HepG2 (cell line): ENCODE measurements around the gene PTPRE. TPM values are rescaled to one million over a fixed set of nuclear protein-coding genes. Genes with fewer than 3 reads are reported as not detected.

Experiments used
- ATAC-seq: fragments of 200-7000 bp; cut with Tn5 transposase; 3 replicates; pipeline ENCODE4 v1.9.1; 2020; ENCODE audit warnings: mild to moderate bottlenecking, moderate library complexity
- BruUV-seq: library from RNA; stranded (reverse); fragments of 400-500 nt; replicated peaks from 2 replicates; lab custom pipeline; 2021; lab: Mats Ljungman, UMichigan
- CTCF ChIA-PET: fragments of 300-600 bp; formaldehyde crosslinking; extraction: SDS; loops from one replicate; lab custom pipeline; 2021; ENCODE audit warnings: low total read pairs, inconsistent platforms, low intra/inter-chr PET ratio; lab: Yijun Ruan, JAX
- POLR2A ChIA-PET: fragments of 350-600 bp; sonication (Branson Sonifier 250); formaldehyde crosslinking; loops from one replicate; lab custom pipeline; 2020; ENCODE audit warnings: antibody characterized with exemption, inconsistent platforms; lab: Yijun Ruan, JAX
- DNase-seq: peaks from one replicate; pipeline ENCODE4 v3.0.0-alpha.2; 2015; ENCODE audit warnings: low spot score
- FAIRE-seq: peaks from 3 replicates; lab custom pipeline; 2011; peaks lifted over from hg19 to GRCh38; lab: Jason Lieb, UNC
- H2AFZ ChIP-seq: one replicate; pipeline ENCODE4 v1.6.1; 2011; ENCODE audit warnings: low read length, inconsistent platforms
- H3K27ac ChIP-seq: fragments of 300-600 bp; 3 replicates; pipeline ENCODE4 v1.8.0; 2011; ENCODE audit warnings: mixed run types, mild to moderate bottlenecking, mixed read lengths, low read length, inconsistent platforms; ENCODE audit not compliant: insufficient read depth; ENCODE audit errors: extremely low read length
- H3K27me3 ChIP-seq, 2 experiments: fragments of 200-600 bp in 1 of 2; 2 replicates in 1 of 2; 3 replicates in 1 of 2; pipeline versions ENCODE4 v1.6.0 to v1.8.0; 2011; ENCODE audit warnings: low read length in 2 of 2, mild to moderate bottlenecking in 2 of 2, moderate library complexity in 2 of 2, inconsistent platforms in 1 of 2; ENCODE audit not compliant: insufficient read depth in 2 of 2, control insufficient read depth in 1 of 2
- H3K36me3 ChIP-seq, 2 experiments: fragments of 200-600 bp in 1 of 2; replicated peaks in 1 of 2; 2 replicates in 1 of 2; 3 replicates in 1 of 2; pipeline versions ENCODE4 v1.5.1 to v1.8.0; 2011; ENCODE audit warnings: low read length in 2 of 2, inconsistent platforms in 1 of 2; ENCODE audit not compliant: insufficient read depth in 2 of 2, control insufficient read depth in 1 of 2
- H3K4me1 ChIP-seq: 2 replicates; pipeline ENCODE4 v1.5.1; 2012; ENCODE audit warnings: low read length, inconsistent platforms; ENCODE audit not compliant: insufficient read depth
- H3K4me2 ChIP-seq: 2 replicates; pipeline ENCODE4 v1.6.0; 2011; ENCODE audit warnings: low read depth, low read length, inconsistent platforms
- H3K4me3 ChIP-seq, 3 experiments: fragments of 200-600 bp in 1 of 3; sonication (generic), shearing (Covaris generic) in 1 of 3; replicated peaks in 1 of 3; 2 replicates each; pipeline ENCODE4 v1.5.1; 2011 to 2016; ENCODE audit warnings: low read length in 3 of 3, inconsistent platforms in 2 of 3, low read depth in 2 of 3, mild to moderate bottlenecking in 2 of 3, control low read depth in 1 of 3, mixed read lengths in 1 of 3; ENCODE audit not compliant: insufficient read depth in 1 of 3
- H3K79me2 ChIP-seq: one replicate; pipeline ENCODE4 v1.6.1; 2011; ENCODE audit warnings: low read length, inconsistent platforms; ENCODE audit not compliant: insufficient read depth
- H3K9ac ChIP-seq: 2 replicates; pipeline ENCODE4 v1.6.0; 2011; ENCODE audit warnings: mild to moderate bottlenecking, low read depth, low read length, inconsistent platforms; ENCODE audit not compliant: insufficient read depth
- H3K9me3 ChIP-seq: 2 replicates; pipeline ENCODE4 v1.5.1; 2012; ENCODE audit warnings: mild to moderate bottlenecking, low read length
- H4K20me1 ChIP-seq: 2 replicates; pipeline ENCODE4 v1.6.0; 2011; ENCODE audit warnings: inconsistent platforms, mild to moderate bottlenecking, low read length, moderate library complexity; ENCODE audit not compliant: insufficient read depth
- ARNT ChIP-seq: fragments of 450-650 bp; IDR thresholded peaks from 2 replicates; pipeline ENCODE4 v1.6.1; 2017
- ATF3 ChIP-seq: sonication (generic); formaldehyde crosslinking; IDR thresholded peaks from 2 replicates; pipeline ENCODE4 v1.4.0; 2020; ENCODE audit warnings: missing genetic modification reagents
- DBP ChIP-seq: sonication (generic); formaldehyde crosslinking; IDR thresholded peaks from 2 replicates; pipeline ENCODE4 v1.4.0; 2020; ENCODE audit warnings: missing genetic modification reagents; ENCODE audit errors: not compliant biosample characterization
- HINFP ChIP-seq: sonication (generic); formaldehyde crosslinking; IDR thresholded peaks from 2 replicates; pipeline ENCODE4 v1.4.0; 2020; ENCODE audit warnings: low read depth, mild to moderate bottlenecking, missing genetic modification reagents
- MAFK ChIP-seq, 2 experiments: IDR thresholded peaks in 1 of 2; conservative IDR thresholded peaks in 1 of 2; 2 replicates each; pipeline ENCODE4 v1.6.1; 2011; ENCODE audit warnings: improper control_type of control experiment in 2 of 2, low read length in 2 of 2
- NCOA1 ChIP-seq: sonication (generic); formaldehyde crosslinking; IDR thresholded peaks from 2 replicates; pipeline ENCODE4 v1.9.0; 2021; ENCODE audit warnings: missing genetic modification reagents
- RBFOX2 ChIP-seq: fragments of 200-400 bp; formaldehyde crosslinking; IDR thresholded peaks from 2 replicates; pipeline ENCODE4 v1.6.1; 2017; ENCODE audit warnings: low read depth, mild to moderate bottlenecking, low read length
- ZBTB21 ChIP-seq: sonication (generic); formaldehyde crosslinking; IDR thresholded peaks from 2 replicates; pipeline ENCODE4 v1.4.0; 2020; ENCODE audit warnings: missing genetic modification reagents
- ZBTB26 ChIP-seq: IDR thresholded peaks from 2 replicates; pipeline ENCODE4 v1.6.1; 2016; ENCODE audit warnings: missing compliant biosample characterization, missing genetic modification reagents, borderline replicate concordance
- ZNF10 ChIP-seq: sonication (generic); formaldehyde crosslinking; IDR thresholded peaks from 2 replicates; pipeline ENCODE4 v1.4.0; 2020; ENCODE audit warnings: mild to moderate bottlenecking, low read depth, missing genetic modification reagents, borderline replicate concordance
- ZNF232 ChIP-seq: sonication (generic); formaldehyde crosslinking; IDR thresholded peaks from 2 replicates; pipeline ENCODE4 v1.4.0; 2020; ENCODE audit warnings: missing genetic modification reagents, borderline replicate concordance
- ZNF317 ChIP-seq: sonication (generic); formaldehyde crosslinking; IDR thresholded peaks from 2 replicates; pipeline ENCODE4 v1.5.0; 2020; ENCODE audit warnings: mild to moderate bottlenecking, missing genetic modification reagents
- ZNF468 ChIP-seq: sonication (generic); formaldehyde crosslinking; IDR thresholded peaks from 2 replicates; pipeline ENCODE4 v1.8.0; 2022; ENCODE audit warnings: mild to moderate bottlenecking, moderate library complexity, missing genetic modification reagents
- ZNF710 ChIP-seq: sonication (generic); formaldehyde crosslinking; IDR thresholded peaks from 2 replicates; pipeline ENCODE4 v1.5.0; 2020; ENCODE audit warnings: mild to moderate bottlenecking, missing genetic modification reagents, borderline replicate concordance
- ZUFSP ChIP-seq: sonication (generic); formaldehyde crosslinking; IDR thresholded peaks from 2 replicates; pipeline ENCODE4 v1.9.0; 2021; ENCODE audit warnings: missing genetic modification reagents, mild to moderate bottlenecking, borderline replicate concordance
- WGBS: methylation state at CpG from one replicate; pipeline ENCODE4 v1.1.6; 2017; ENCODE audit warnings: low lambda C conversion rate; 5-methylcytosine and 5-hydroxymethylcytosine counted together
- in situ Hi-C: cut with HindIII; loops from 2 replicates; pipeline ENCODE4 v1.10.0; 2017; ENCODE audit warnings: low pct_unique_long_range_greater_than_20kb; ENCODE audit not compliant: extremely low pct_ligation_motif_present
- intact Hi-C: fragments of 100-400 bp; cut with micrococcal nuclease; formaldehyde crosslinking; loops from one replicate; pipeline ENCODE4 v1.10.0; 2022; ENCODE audit not compliant: unreplicated experiment
- polyA plus RNA-seq, 8 experiments: library from polyadenylated mRNA; depleted of rRNA in 3 of 8; stranded (reverse) in 7 of 8; unstranded in 1 of 8; fragments of >200 nt; fragmentation: Illumina TruSeq in 4 of 8; extraction: Trizol in 4 of 8; gene quantifications; 2 replicates each; pipeline versions ENCODE4 v1.2.1 to v1.2.3, GENCODE V29; 2011 to 2016; ENCODE audit warnings: low read depth in 4 of 8, missing spikeins in 1 of 8, mixed read lengths in 1 of 8; ENCODE audit not compliant: insufficient read depth in 1 of 8
- total RNA-seq, 5 experiments: library from RNA; depleted of rRNA; stranded (reverse); fragments of >200 nt; fragmentation: Illumina TruSeq; extraction: Trizol; gene quantifications; 2 replicates each; pipeline ENCODE4 v1.2.3, GENCODE V29; 2016; ENCODE audit warnings: low read depth in 1 of 5

PTPRE gene
- total and polyA plus RNA-seq, 2 of the 13 experiments (the other 11 are each of a cell fraction or from before 2014, with no cell fraction given): 0.01 to 0.02 TPM

- H3K9me3 ChIP-seq: no peaks in the 10 kb centered on the region
- ChIA-PET CTCF (no interaction called here), POLR2A (no interaction called here)
- WGBS: 48% methylated on average over 9 of the region's 9 CpGs
- H4K20me1 ChIP-seq: no peaks in the 10 kb centered on the region
- DNase-seq (no peak), ATAC-seq (no peak)
- no peaks in the 10 kb centered on the region; a peak in 1 of 5 replicates for H3K27me3 ChIP-seq
- intact Hi-C loops (no loop called here), in situ Hi-C loops (no loop called here)
- no TSS peak for BruUV-seq
- no peaks in the 10 kb centered on the region for H3K79me2 ChIP-seq
- no peak overlapping the region for H3K4me3 ChIP-seq
- no peaks in the 10 kb centered on the region for H3K36me3 ChIP-seq
- no peak overlapping the region for H2AFZ ChIP-seq
- no peak overlapping the region for H3K27ac ChIP-seq
- no peaks in the 10 kb centered on the region for H3K4me1 ChIP-seq
- no peak overlapping the region for H3K4me2 ChIP-seq
- TF ChIP-seq RBFOX2 (no peak), NCOA1 (CRISPR knock-in tag) (no peak), ZNF468 (no peak), ZBTB26 (CRISPR knock-in tag) (no peak), HINFP (CRISPR knock-in tag) (no peak), ZNF10 (CRISPR knock-in tag) (no peak), ZNF710 (CRISPR knock-in tag) (no peak), DBP (no peak), ARNT (no peak), ZBTB21 (CRISPR knock-in tag) (no peak), ZNF232 (CRISPR knock-in tag) (no peak), ATF3 (CRISPR knock-in tag) (no peak), ZUFSP (CRISPR knock-in tag) (no peak), MAFK (conservative IDR thresholded peaks at IDR 0.05 in 1 of 2, IDR thresholded peaks at IDR 0.05 in 1 of 2; ENCODE audit: low read length in 2 of 2) (no peak), ZNF317 (CRISPR knock-in tag) (no peak)
- TF ChIP-seq, all 625 proteins: peak for 0
- FAIRE-seq: no peak
- H3K9ac ChIP-seq: no peak overlapping the region
Measured at GRCh38 chr10:127961071-127961470, 54.2 kb downstream of the PTPRE start.
